H1 (cell line): Measurements from ENCODE around the gene ZFP64. TPM values are rescaled to one million over a fixed set of nuclear protein-coding genes. Genes with fewer than 3 reads are reported as not detected.
A peak's percentile ranks its signal among the peaks of the same experiment; 100 is the strongest.

Experiments
- CTCF ChIA-PET: fragments of 300-600 bp; sonication (Branson Sonifier 250); formaldehyde crosslinking; loops from one replicate; lab custom pipeline; 2021; ENCODE audit not compliant: partially characterized antibody; lab: Charles Lee
- POLR2A ChIA-PET: fragments of 300-600 bp; sonication (Branson Sonifier 250); formaldehyde crosslinking; loops from one replicate; lab custom pipeline; 2021; ENCODE audit warnings: inconsistent platforms; ENCODE audit not compliant: partially characterized antibody; lab: Charles Lee
- DNase-seq, 2 experiments: peaks; one replicate each; pipeline versions ENCODE4 v3.0.0 to v3.0.0-alpha.2; 2010 to 2022; ENCODE audit warnings: low spot score in 2 of 2, low read depth in 1 of 2, mixed read lengths in 1 of 2
- FAIRE-seq: peaks from 2 replicates; lab custom pipeline; 2011; peaks lifted over from hg19 to GRCh38; lab: Jason Lieb, UNC
- H2AFZ ChIP-seq: 2 replicates; pipeline ENCODE4 v1.8.1; 2012; ENCODE audit warnings: low read length, inconsistent platforms
- H2AK5ac ChIP-seq: 2 replicates; pipeline ENCODE4 v1.6.1; 2013; ENCODE audit warnings: low read depth, low read length
- H2BK120ac ChIP-seq: replicated peaks from 2 replicates; pipeline ENCODE3; 2013; ENCODE audit warnings: low read depth, low read length, inconsistent platforms
- H2BK12ac ChIP-seq: 2 replicates; pipeline ENCODE4 v1.6.1; 2013; ENCODE audit warnings: low read depth, low read length
- H2BK15ac ChIP-seq: 2 replicates; pipeline ENCODE4 v1.6.1; 2013; ENCODE audit warnings: low read length
- H2BK20ac ChIP-seq: 2 replicates; pipeline ENCODE4 v1.6.1; 2013; ENCODE audit warnings: low read length
- H2BK5ac ChIP-seq: 2 replicates; pipeline ENCODE4 v1.6.1; 2013; ENCODE audit warnings: low read depth, low read length
- H3K14ac ChIP-seq: 2 replicates; pipeline ENCODE4 v1.6.1; 2013; ENCODE audit warnings: inconsistent platforms; ENCODE audit not compliant: insufficient read length
- H3K18ac ChIP-seq: 2 replicates; pipeline ENCODE4 v1.6.1; 2013; ENCODE audit warnings: low read length; ENCODE audit errors: extremely low read depth
- H3K23ac ChIP-seq: 2 replicates; pipeline ENCODE4 v1.6.1; 2013; ENCODE audit warnings: inconsistent platforms; ENCODE audit not compliant: insufficient read length
- H3K23me2 ChIP-seq: 2 replicates; pipeline ENCODE4 v1.6.1; 2013; ENCODE audit warnings: low read depth, low read length
- H3K27ac ChIP-seq: 2 replicates; pipeline ENCODE4 v1.6.1; 2011; ENCODE audit warnings: low read depth, low read length, inconsistent platforms
- H3K27me3 ChIP-seq, 4 experiments: replicated peaks in 1 of 4; 1 replicate in 1 of 4; 2 replicates in 3 of 4; pipeline versions ENCODE4 v1.6.1 to v1.8.1; 2011 to 2013; ENCODE audit warnings: low read length in 3 of 4, mild to moderate bottlenecking in 3 of 4, inconsistent platforms in 2 of 4, mixed read lengths in 2 of 4, moderate library complexity in 1 of 4; ENCODE audit not compliant: control insufficient read depth in 3 of 4, insufficient read depth in 3 of 4; ENCODE audit errors: extremely low read depth in 1 of 4
- H3K36me3 ChIP-seq, 4 experiments: 2 replicates each; pipeline versions ENCODE4 v1.6.1 to v1.8.1; 2011 to 2013; ENCODE audit warnings: mild to moderate bottlenecking in 4 of 4, low read length in 3 of 4, moderate library complexity in 2 of 4, control low read depth in 1 of 4, inconsistent platforms in 1 of 4; ENCODE audit not compliant: insufficient read depth in 4 of 4, control insufficient read depth in 2 of 4
- H3K4ac ChIP-seq: replicated peaks from 2 replicates; pipeline ENCODE3; 2013; ENCODE audit warnings: low read length, low read depth, mixed read lengths, inconsistent platforms; ENCODE audit not compliant: insufficient read length
- H3K4me1 ChIP-seq, 4 experiments: replicated peaks in 1 of 4; 1 replicate in 1 of 4; 2 replicates in 3 of 4; pipeline versions ENCODE4 v1.6.1 to v1.8.1; 2011 to 2013; ENCODE audit warnings: low read length in 3 of 4, inconsistent platforms in 2 of 4, mixed read lengths in 1 of 4; ENCODE audit not compliant: insufficient read depth in 4 of 4, control insufficient read depth in 3 of 4
- H3K4me2 ChIP-seq, 2 experiments: 2 replicates each; pipeline versions ENCODE4 v1.6.1 to v1.8.1; 2011 to 2013; ENCODE audit warnings: low read depth in 2 of 2, low read length in 2 of 2, control low read depth in 1 of 2, inconsistent platforms in 1 of 2, mild to moderate bottlenecking in 1 of 2; ENCODE audit not compliant: insufficient read depth in 1 of 2
- H3K4me3 ChIP-seq, 4 experiments: fragments of 200-600, 300-600 bp in 1 of 4; sonication (generic), shearing (Covaris generic), sonication (Bioruptor Twin) in 1 of 4; 2 replicates each; pipeline versions ENCODE4 v1.5.1 to v1.8.1; 2011 to 2016; ENCODE audit warnings: low read length in 4 of 4, low read depth in 3 of 4, control low read depth in 2 of 4, inconsistent platforms in 2 of 4, mild to moderate bottlenecking in 2 of 4, mixed read lengths in 1 of 4, moderate library complexity in 1 of 4; ENCODE audit not compliant: insufficient read depth in 2 of 4; ENCODE audit errors: extremely low read depth in 1 of 4
- H3K56ac ChIP-seq: replicated peaks from 2 replicates; pipeline ENCODE3; 2013; ENCODE audit warnings: low read depth, mild to moderate bottlenecking, mixed read lengths, low read length, inconsistent platforms; ENCODE audit not compliant: insufficient read length
- H3K79me1 ChIP-seq: 2 replicates; pipeline ENCODE4 v1.6.1; 2013; ENCODE audit warnings: low read depth, low read length, control low read depth
- H3K79me2 ChIP-seq, 2 experiments: 2 replicates each; pipeline versions ENCODE4 v1.6.1 to v1.8.1; 2012 to 2013; ENCODE audit warnings: low read length in 2 of 2, mild to moderate bottlenecking in 2 of 2, inconsistent platforms in 1 of 2; ENCODE audit not compliant: insufficient read depth in 2 of 2, control insufficient read depth in 1 of 2
- H3K9ac ChIP-seq, 4 experiments: replicated peaks in 1 of 4; 1 replicate in 1 of 4; 2 replicates in 3 of 4; pipeline versions ENCODE4 v1.6.1 to v1.8.1; 2011 to 2013; ENCODE audit warnings: low read depth in 3 of 4, low read length in 3 of 4, control low read depth in 2 of 4, mild to moderate bottlenecking in 2 of 4, moderate library complexity in 2 of 4, inconsistent platforms in 1 of 4; ENCODE audit errors: extremely low read depth in 1 of 4
- H3K9me3 ChIP-seq, 2 experiments: 2 replicates each; pipeline versions ENCODE4 v1.6.1 to v1.8.1; 2012 to 2013; ENCODE audit warnings: mild to moderate bottlenecking in 2 of 2, moderate library complexity in 2 of 2, control low read depth in 1 of 2, inconsistent platforms in 1 of 2, low read depth in 1 of 2, low read length in 1 of 2, mixed read lengths in 1 of 2; ENCODE audit not compliant: insufficient read depth in 2 of 2
- H4K20me1 ChIP-seq, 2 experiments: replicated peaks in 1 of 2; 2 replicates each; pipeline versions ENCODE3 to v1.8.1; 2011 to 2013; ENCODE audit warnings: inconsistent platforms in 2 of 2, low read length in 2 of 2, mild to moderate bottlenecking in 1 of 2; ENCODE audit not compliant: insufficient read depth in 2 of 2, control insufficient read depth in 1 of 2
- H4K5ac ChIP-seq: 2 replicates; pipeline ENCODE4 v1.6.1; 2013; ENCODE audit warnings: low read length, low read depth, mixed read lengths, inconsistent platforms; ENCODE audit not compliant: insufficient read length
- H4K8ac ChIP-seq: 2 replicates; pipeline ENCODE4 v1.8.0; 2013; ENCODE audit warnings: mild to moderate bottlenecking, moderate library complexity, low read length, inconsistent platforms; ENCODE audit not compliant: insufficient read depth; ENCODE audit errors: extremely low read depth
- H4K91ac ChIP-seq: replicated peaks from 2 replicates; pipeline ENCODE3; 2013; ENCODE audit warnings: low read length, mixed read lengths, inconsistent platforms; ENCODE audit not compliant: insufficient read length
- EGR1 ChIP-seq: IDR thresholded peaks from 2 replicates; pipeline ENCODE4 v1.6.1; 2011; ENCODE audit warnings: low read depth, low read length, borderline replicate concordance
- EP300 ChIP-seq, 2 experiments: IDR thresholded peaks; 1 replicate in 1 of 2; 2 replicates in 1 of 2; pipeline ENCODE4 v1.6.1; 2011 to 2012; ENCODE audit warnings: low read depth in 2 of 2, low read length in 2 of 2, mild to moderate bottlenecking in 2 of 2, borderline replicate concordance in 1 of 2, inconsistent platforms in 1 of 2, moderate library complexity in 1 of 2
- HDAC2 ChIP-seq, 2 experiments: fragments of 300-600 bp in 1 of 2; sonication (generic) in 1 of 2; IDR thresholded peaks; 2 replicates each; pipeline ENCODE4 v1.6.1; 2011 to 2012; ENCODE audit warnings: low read depth in 2 of 2, low read length in 2 of 2, mild to moderate bottlenecking in 2 of 2, moderate library complexity in 2 of 2, borderline replicate concordance in 1 of 2, inconsistent platforms in 1 of 2
- NANOG ChIP-seq: IDR thresholded peaks from 2 replicates; pipeline ENCODE4 v1.6.1; 2011; ENCODE audit warnings: low read length, low read depth, mild to moderate bottlenecking, inconsistent platforms; ENCODE audit not compliant: insufficient read depth, poor library complexity, severe bottlenecking
- RAD21 ChIP-seq, 2 experiments: IDR thresholded peaks in 1 of 2; conservative IDR thresholded peaks in 1 of 2; 2 replicates each; pipeline ENCODE4 v1.6.1; 2011; ENCODE audit warnings: low read depth in 2 of 2, low read length in 2 of 2, improper control_type of control experiment in 1 of 2, inconsistent platforms in 1 of 2, mild to moderate bottlenecking in 1 of 2, moderate library complexity in 1 of 2
- RXRA ChIP-seq: IDR thresholded peaks from 2 replicates; pipeline ENCODE4 v1.6.1; 2011; ENCODE audit warnings: low read depth, mild to moderate bottlenecking, low read length, moderate library complexity; ENCODE audit not compliant: insufficient read depth
- SAP30 ChIP-seq: fragments of 300-600 bp; sonication (generic); IDR thresholded peaks from 2 replicates; pipeline ENCODE4 v1.7.1; 2012; ENCODE audit warnings: low read length, moderate library complexity, mild to moderate bottlenecking, inconsistent platforms; ENCODE audit not compliant: insufficient read depth, insufficient replicate concordance
- SIN3A ChIP-seq, 2 experiments: IDR thresholded peaks in 1 of 2; conservative IDR thresholded peaks in 1 of 2; 2 replicates each; pipeline ENCODE4 v1.6.1; 2011 to 2012; ENCODE audit warnings: low read length in 2 of 2, improper control_type of control experiment in 1 of 2, low read depth in 1 of 2, mild to moderate bottlenecking in 1 of 2
- SIRT6 ChIP-seq: IDR thresholded peaks from one replicate; pipeline ENCODE4 v1.7.1; 2012; ENCODE audit warnings: low read length, inconsistent platforms
- SUZ12 ChIP-seq: fragments of 200-600 bp; sonication (generic); IDR thresholded peaks from 2 replicates; pipeline ENCODE4 v1.6.1; 2012; ENCODE audit warnings: mild to moderate bottlenecking, inconsistent platforms, low read length, moderate library complexity, mixed read lengths
- WGBS, 2 experiments: shearing (Covaris generic) in 1 of 2; methylation state at CpG; one replicate each; pipeline versions ENCODE4 v1.1.6 to v1.1.7; 2013 to 2015; ENCODE audit warnings: low lambda C conversion rate in 2 of 2, mixed read lengths in 2 of 2, inconsistent platforms in 1 of 2, low coverage in 1 of 2, missing lambda C conversion rate in 1 of 2; ENCODE audit not compliant: insufficient replicate concordance in 2 of 2, insufficient coverage in 1 of 2, insufficient read length in 1 of 2; ENCODE audit errors: extremely low coverage in 1 of 2, missing lambda C conversion rate in 1 of 2; 5-methylcytosine and 5-hydroxymethylcytosine counted together
- polyA plus RNA-seq, 7 experiments: library from polyadenylated mRNA; depleted of rRNA in 3 of 7; stranded (reverse) in 5 of 7; unstranded in 2 of 7; fragments of >200 nt in 5 of 7; fragments of 200-250 nt in 2 of 7; gene quantifications; 1 replicate in 5 of 7; 2 replicates in 1 of 7; 4 replicates in 1 of 7; pipeline versions ENCODE4 v1.2.1 to v1.2.3, GENCODE V29; 2011 to 2013; ENCODE audit warnings: missing spikeins in 2 of 7, mixed read lengths in 2 of 7
- total RNA-seq: library from RNA; stranded (reverse); fragmentation: NEBNext Ultra II Directional; extraction: Animal tissue kit (Norgen Biotek cat#: 25700); gene quantifications from 2 replicates; pipeline ENCODE4 v1.2.1, GENCODE V29; 2021
- TF ChIP-seq, protein P1 (sequence below): IDR thresholded peaks from 2 replicates; pipeline ENCODE4 v1.6.1; 2012; ENCODE audit warnings: inconsistent platforms

Gene ZFP64
- total and polyA plus RNA-seq, 2 of the 8 experiments (the other 6 are each of a cell fraction or from before 2014, with no cell fraction given), result 25.3 to 43.7 TPM

DNA sequence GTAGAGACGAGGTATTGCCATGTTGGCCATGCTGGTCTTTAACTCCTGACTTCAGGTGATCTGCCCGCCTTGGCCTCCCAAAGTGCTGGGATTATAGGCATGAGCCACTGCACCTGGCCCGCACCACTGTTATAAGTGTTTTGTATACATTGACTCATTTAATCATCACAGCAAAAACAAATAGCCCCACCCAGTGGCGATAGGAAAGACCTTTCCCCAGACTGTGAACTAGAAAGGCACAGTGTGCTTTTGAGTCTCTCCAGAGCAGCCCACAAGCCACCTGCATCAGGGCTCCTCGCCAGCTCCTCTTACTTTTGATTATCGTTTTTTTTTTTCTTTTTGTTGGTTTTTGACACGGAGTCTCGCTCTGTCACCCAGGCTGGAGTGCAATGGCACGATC is 27.9 kb upstream of the ZFP64 start:
- H3K27me3 ChIP-seq, result no peaks in the 10 kb centered on the region
- DNase-seq, result no peak
- no peak overlapping the region for H3K4me2 ChIP-seq
- H4K91ac ChIP-seq, result no peak overlapping the region
- no peak overlapping the region for H3K9ac ChIP-seq
- H2BK5ac ChIP-seq, result no peak overlapping the region
- H4K5ac ChIP-seq, result no peak overlapping the region
- H4K8ac ChIP-seq, result no peak overlapping the region
- no peak overlapping the region for H3K14ac ChIP-seq
- H2BK20ac ChIP-seq, result no peak overlapping the region
- no peak overlapping the region for H3K4ac ChIP-seq
- H2BK120ac ChIP-seq, result no peak overlapping the region
- no peak overlapping the region for H2AK5ac ChIP-seq
- FAIRE-seq, result no peak
- no peaks in the 10 kb centered on the region for H3K79me1 ChIP-seq
- H3K4me3 ChIP-seq, result no peak overlapping the region
- no peak overlapping the region for H2BK12ac ChIP-seq
- no peak overlapping the region for H3K27ac ChIP-seq
- no peaks in the 10 kb centered on the region for H3K23me2 ChIP-seq
- H2BK15ac ChIP-seq, result no peak overlapping the region
- WGBS, 2 experiments, result 74% methylated on average over 9 of the region's 9 CpGs; no CpG with 5 or more reads in 1 of the 2 experiments
- H4K20me1 ChIP-seq, result no peaks in the 10 kb centered on the region
- peaks cover 12 to 15% of the 10 kb centered on the region in 2 experiments for H3K9me3 ChIP-seq
- no peaks in the 10 kb centered on the region for H3K4me1 ChIP-seq
- H3K18ac ChIP-seq, result no peak overlapping the region
- H3K36me3 ChIP-seq, result peaks cover 0 to 4% (median 0%) of the 10 kb centered on the region in 4 experiments; a peak in 2 of 8 replicates
- no peaks in the 10 kb centered on the region for H3K79me2 ChIP-seq
- H3K56ac ChIP-seq, result no peak overlapping the region
- CTCF ChIA-PET, result interaction anchor here (0.6 to 1.2 kb wide), 6 partner anchors 27 to 1222 kb away, joined by 3 to 4 read pairs (median 3); partner anchors contain the start of gene ZFP64
- POLR2A ChIA-PET, result interaction anchor here (0.8 kb wide), 1 partner anchor 111 kb away, joined by 3 read pairs; no protein-coding TSS in a partner anchor
- no peak overlapping the region for H3K23ac ChIP-seq
- H2AFZ ChIP-seq, result no peak overlapping the region
- TF ChIP-seq EGR1, result no peak
- TF ChIP-seq, protein P1, sequence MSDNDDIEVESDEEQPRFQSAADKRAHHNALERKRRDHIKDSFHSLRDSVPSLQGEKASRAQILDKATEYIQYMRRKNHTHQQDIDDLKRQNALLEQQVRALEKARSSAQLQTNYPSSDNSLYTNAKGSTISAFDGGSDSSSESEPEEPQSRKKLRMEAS, result no peak
- no peak for TF ChIP-seq EP300 (IDR thresholded peaks at IDR 0.05; ENCODE audit: borderline replicate concordance in 1 of 2, low read depth in 2 of 2, low read length in 2 of 2)
- TF ChIP-seq SUZ12, result no peak
- TF ChIP-seq RXRA, result no peak
- peak; percentile 60 to 68 for TF ChIP-seq RAD21 (IDR thresholded peaks at IDR 0.05 in 1 of 2, conservative IDR thresholded peaks at IDR 0.05 in 1 of 2; ENCODE audit: low read depth in 2 of 2, low read length in 2 of 2)
- no peak for TF ChIP-seq SIRT6
- no peak for TF ChIP-seq NANOG
- no peak for TF ChIP-seq SAP30
- TF ChIP-seq HDAC2 (IDR thresholded peaks at IDR 0.05; ENCODE audit: borderline replicate concordance in 1 of 2, low read depth in 2 of 2, low read length in 2 of 2), result no peak
- no peak for TF ChIP-seq SIN3A (conservative IDR thresholded peaks at IDR 0.05 in 1 of 2, IDR thresholded peaks at IDR 0.05 in 1 of 2; ENCODE audit: low read depth in 1 of 2, low read length in 2 of 2)
